Liver (tissue), 9 donors: ENCODE measurements around the gene TSPYL6. TPM values are rescaled to one million over a fixed set of nuclear protein-coding genes. Genes with fewer than 3 reads are reported as not detected.
"Not testable (repeated sequence)": the region's sequence is repeated elsewhere in the genome, so short reads cannot be mapped to it uniquely, and the experiment has no call there.

Experiments used
- DNase-seq: peaks from one replicate; pipeline ENCODE4 v3.0.0-alpha.2; 2017; ENCODE audit warnings: low spot score
- H3K27ac ChIP-seq, 2 donors: one replicate each; pipeline ENCODE4 v1.7.0; 2013; ENCODE audit warnings: inconsistent platforms in 2 of 2, low read length in 2 of 2, control low read depth in 1 of 2, low read depth in 1 of 2, mild to moderate bottlenecking in 1 of 2
- H3K27me3 ChIP-seq, 4 donors: one replicate each; pipeline versions ENCODE4 v1.6.1 to v1.7.0; 2013; ENCODE audit warnings: low read length in 3 of 4, inconsistent platforms in 1 of 4, mild to moderate bottlenecking in 1 of 4, moderate library complexity in 1 of 4; ENCODE audit not compliant: control insufficient read depth in 4 of 4, insufficient read depth in 4 of 4
- H3K36me3 ChIP-seq, 4 donors: one replicate each; pipeline versions ENCODE4 v1.6.1 to v1.7.0; 2013; ENCODE audit warnings: low read length in 3 of 4, mild to moderate bottlenecking in 3 of 4, low read depth in 1 of 4, moderate library complexity in 1 of 4; ENCODE audit not compliant: control insufficient read depth in 4 of 4, insufficient read depth in 3 of 4
- H3K4me1 ChIP-seq, 4 donors: one replicate each; pipeline versions ENCODE4 v1.6.1 to v1.7.0; 2013; ENCODE audit warnings: low read length in 3 of 4, mild to moderate bottlenecking in 3 of 4, moderate library complexity in 1 of 4; ENCODE audit not compliant: control insufficient read depth in 4 of 4, insufficient read depth in 4 of 4
- H3K4me3 ChIP-seq, 3 donors: one replicate each; pipeline versions ENCODE4 v1.6.1 to v1.7.0; 2013; ENCODE audit warnings: low read length in 3 of 3, control low read depth in 1 of 3, low read depth in 1 of 3, mild to moderate bottlenecking in 1 of 3
- H3K9ac ChIP-seq, 2 donors: one replicate each; pipeline ENCODE4 v1.7.0; 2013; ENCODE audit warnings: low read length in 2 of 2, mild to moderate bottlenecking in 2 of 2, moderate library complexity in 2 of 2, control low read depth in 1 of 2, low read depth in 1 of 2
- H3K9me3 ChIP-seq, 4 donors: one replicate each; pipeline versions ENCODE4 v1.6.1 to v1.7.0; 2013; ENCODE audit warnings: low read length in 3 of 4; ENCODE audit not compliant: control insufficient read depth in 4 of 4
- EGR1 ChIP-seq, 2 donors: IDR thresholded peaks; 2 replicates each; pipeline ENCODE4 v1.6.1; 2016 to 2018; ENCODE audit warnings: antibody characterized with exemption in 2 of 2, low read depth in 2 of 2
- FOXA1 ChIP-seq: IDR thresholded peaks from 2 replicates; pipeline ENCODE4 v1.6.1; 2016; ENCODE audit warnings: antibody characterized with exemption
- HNF4A ChIP-seq, 2 donors: conservative IDR thresholded peaks; 2 replicates each; pipeline ENCODE4 v1.6.1; 2016; ENCODE audit warnings: antibody characterized with exemption in 2 of 2, mild to moderate bottlenecking in 2 of 2
- JUND ChIP-seq, 2 donors: IDR thresholded peaks; 2 replicates each; pipeline ENCODE4 v1.6.1; 2016; ENCODE audit warnings: antibody characterized with exemption in 2 of 2
- NR2F2 ChIP-seq: IDR thresholded peaks from 2 replicates; pipeline ENCODE4 v1.6.1; 2016; ENCODE audit warnings: antibody characterized with exemption
- RAD21 ChIP-seq, 2 donors: IDR thresholded peaks; 2 replicates each; pipeline ENCODE4 v1.6.1; 2016; ENCODE audit warnings: antibody characterized with exemption in 2 of 2, mild to moderate bottlenecking in 2 of 2
- RXRA ChIP-seq, 2 donors: IDR thresholded peaks; 2 replicates each; pipeline ENCODE4 v1.6.1; 2017 to 2018; ENCODE audit warnings: antibody characterized with exemption in 2 of 2, mild to moderate bottlenecking in 1 of 2
- SP1 ChIP-seq: IDR thresholded peaks from 2 replicates; pipeline ENCODE4 v1.6.1; 2018; ENCODE audit warnings: antibody characterized with exemption, mild to moderate bottlenecking
- TAF1 ChIP-seq: conservative IDR thresholded peaks from 2 replicates; pipeline ENCODE4 v1.6.1; 2016; ENCODE audit warnings: antibody characterized with exemption, mild to moderate bottlenecking
- WGBS: extraction: QIAGEN DNeasy Blood & Tissue Kit; methylation state at CpG from one replicate; pipeline ENCODE4 v1.1.7; 2013; 5-methylcytosine and 5-hydroxymethylcytosine counted together
- polyA plus RNA-seq, 2 donors: library from polyadenylated mRNA; stranded (reverse) in 1 of 2; unstranded in 1 of 2; fragments of 200-250 nt in 1 of 2; fragments of >200 nt in 1 of 2; fragmentation: Nextera tagmentation in 1 of 2; extraction: Ambion mirVana in 1 of 2; gene quantifications; one replicate each; pipeline versions ENCODE4 v1.2.1 to v1.2.3, GENCODE V29; 2013 to 2015
- total RNA-seq, 2 donors: library from RNA; depleted of rRNA; stranded (reverse); fragments of >200 nt; gene quantifications; one replicate each; pipeline ENCODE4 v1.2.3, GENCODE V29; 2014
- TF ChIP-seq, protein P1 (sequence below): IDR thresholded peaks from 2 replicates; pipeline ENCODE4 v1.6.1; 2016; ENCODE audit warnings: antibody characterized with exemption
- TF ChIP-seq, protein P2 (sequence below): IDR thresholded peaks from 2 replicates; pipeline ENCODE4 v1.6.1; 2016; ENCODE audit warnings: antibody characterized with exemption, mild to moderate bottlenecking
- TF ChIP-seq, protein P3 (sequence below): IDR thresholded peaks from 2 replicates; pipeline ENCODE4 v1.6.1; 2016; ENCODE audit warnings: antibody characterized with exemption
- TF ChIP-seq, protein P4 (sequence below): IDR thresholded peaks from 2 replicates; pipeline ENCODE4 v1.6.1; 2016; ENCODE audit warnings: antibody characterized with exemption
- donor health status: healthy.
- donor health status: healthy.
- donor health status: healthy.
- donor health status: healthy.
- donor health status: healthy.

The TSPYL6 gene
- total and polyA plus RNA-seq, 4 donors = under 0.01 to 0.04 TPM; not detected in 2

DNA sequence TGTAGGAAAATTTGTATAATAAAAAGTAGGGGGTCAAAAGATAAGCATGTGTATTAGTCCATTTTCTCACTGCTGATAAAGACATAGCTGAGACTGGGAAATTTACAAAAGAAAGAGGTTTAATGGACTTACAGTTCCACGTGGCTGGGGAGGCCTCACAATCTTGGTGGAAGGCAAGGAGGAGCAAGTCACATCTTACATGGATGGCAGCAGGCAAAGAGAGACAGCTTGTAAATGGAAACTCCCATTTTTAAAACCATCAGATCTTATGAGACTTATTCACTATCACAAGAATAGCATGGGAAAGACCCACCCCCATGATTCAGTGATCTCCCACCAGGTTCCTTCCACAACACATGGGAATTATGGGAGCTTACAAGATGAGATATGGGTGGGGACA lies 9.1 kb upstream of the TSPYL6 start:
- WGBS = 85% methylated on average over 1 of the region's 1 CpG
- H3K9me3 ChIP-seq, DNase-seq: not testable (repeated sequence)

DNA sequence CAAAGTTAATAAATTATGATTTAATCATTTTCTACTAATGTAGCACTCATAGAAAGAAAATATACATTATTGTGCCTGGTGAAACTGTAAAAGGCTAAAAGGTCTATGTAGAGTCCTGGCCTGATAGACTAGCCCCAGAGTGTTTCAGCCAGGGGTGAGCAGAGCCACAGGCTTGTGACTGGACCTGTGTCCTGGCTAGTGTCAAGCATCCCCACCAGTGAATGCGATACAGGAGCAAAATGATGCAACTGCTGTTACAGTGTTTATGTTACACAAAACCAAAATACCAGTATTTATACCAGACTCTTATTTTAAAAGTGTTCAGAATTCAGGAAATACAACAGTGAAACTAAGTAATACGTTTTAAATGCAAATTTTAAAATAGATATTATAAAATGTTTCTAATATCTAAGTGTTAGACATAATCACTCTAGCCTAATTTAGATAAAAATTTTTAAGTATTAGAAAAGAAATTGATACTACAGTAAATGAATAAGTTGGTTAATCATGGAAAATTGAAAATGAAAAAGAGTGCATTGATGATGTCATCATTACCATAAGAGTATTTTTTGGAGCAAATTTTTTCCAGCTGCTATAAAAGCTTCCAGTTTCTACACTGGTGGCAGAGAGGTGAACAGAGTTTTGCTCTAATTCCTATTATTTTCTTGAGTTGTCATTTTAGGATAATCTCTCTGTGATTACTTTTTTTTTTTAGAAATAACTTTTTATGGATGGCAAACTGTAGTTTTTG lies 6.2 kb upstream of the TSPYL6 start:
- Histone ChIP-seq H3K4me1 (no peaks in the 10 kb centered on the region), H3K27me3 (no peaks in the 10 kb centered on the region), H3K9me3 (no peaks in the 10 kb centered on the region), H3K4me3 (no peak overlapping the region), H3K9ac (no peak overlapping the region), H3K36me3 (no peaks in the 10 kb centered on the region), H3K27ac (no peak overlapping the region)
- WGBS = 85% methylated on average over 2 of the region's 2 CpGs
- no peak for TF ChIP-seq JUND (IDR thresholded peaks at IDR 0.05)
- no peak for TF ChIP-seq EGR1 (IDR thresholded peaks at IDR 0.05; ENCODE audit: low read depth in 2 of 2)
- TF ChIP-seq, protein P1, sequence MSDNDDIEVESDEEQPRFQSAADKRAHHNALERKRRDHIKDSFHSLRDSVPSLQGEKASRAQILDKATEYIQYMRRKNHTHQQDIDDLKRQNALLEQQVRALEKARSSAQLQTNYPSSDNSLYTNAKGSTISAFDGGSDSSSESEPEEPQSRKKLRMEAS = no peak
- TF ChIP-seq SP1 = no peak
- TF ChIP-seq HNF4A (conservative IDR thresholded peaks at IDR 0.05) = no peak
- no peak for TF ChIP-seq RAD21 (IDR thresholded peaks at IDR 0.05)
- TF ChIP-seq RXRA (IDR thresholded peaks at IDR 0.05) = no peak
- TF ChIP-seq, protein P2, sequence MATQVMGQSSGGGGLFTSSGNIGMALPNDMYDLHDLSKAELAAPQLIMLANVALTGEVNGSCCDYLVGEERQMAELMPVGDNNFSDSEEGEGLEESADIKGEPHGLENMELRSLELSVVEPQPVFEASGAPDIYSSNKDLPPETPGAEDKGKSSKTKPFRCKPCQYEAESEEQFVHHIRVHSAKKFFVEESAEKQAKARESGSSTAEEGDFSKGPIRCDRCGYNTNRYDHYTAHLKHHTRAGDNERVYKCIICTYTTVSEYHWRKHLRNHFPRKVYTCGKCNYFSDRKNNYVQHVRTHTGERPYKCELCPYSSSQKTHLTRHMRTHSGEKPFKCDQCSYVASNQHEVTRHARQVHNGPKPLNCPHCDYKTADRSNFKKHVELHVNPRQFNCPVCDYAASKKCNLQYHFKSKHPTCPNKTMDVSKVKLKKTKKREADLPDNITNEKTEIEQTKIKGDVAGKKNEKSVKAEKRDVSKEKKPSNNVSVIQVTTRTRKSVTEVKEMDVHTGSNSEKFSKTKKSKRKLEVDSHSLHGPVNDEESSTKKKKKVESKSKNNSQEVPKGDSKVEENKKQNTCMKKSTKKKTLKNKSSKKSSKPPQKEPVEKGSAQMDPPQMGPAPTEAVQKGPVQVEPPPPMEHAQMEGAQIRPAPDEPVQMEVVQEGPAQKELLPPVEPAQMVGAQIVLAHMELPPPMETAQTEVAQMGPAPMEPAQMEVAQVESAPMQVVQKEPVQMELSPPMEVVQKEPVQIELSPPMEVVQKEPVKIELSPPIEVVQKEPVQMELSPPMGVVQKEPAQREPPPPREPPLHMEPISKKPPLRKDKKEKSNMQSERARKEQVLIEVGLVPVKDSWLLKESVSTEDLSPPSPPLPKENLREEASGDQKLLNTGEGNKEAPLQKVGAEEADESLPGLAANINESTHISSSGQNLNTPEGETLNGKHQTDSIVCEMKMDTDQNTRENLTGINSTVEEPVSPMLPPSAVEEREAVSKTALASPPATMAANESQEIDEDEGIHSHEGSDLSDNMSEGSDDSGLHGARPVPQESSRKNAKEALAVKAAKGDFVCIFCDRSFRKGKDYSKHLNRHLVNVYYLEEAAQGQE = no peak
- no peak for TF ChIP-seq FOXA1
- no peak for TF ChIP-seq NR2F2
- TF ChIP-seq, protein P3, sequence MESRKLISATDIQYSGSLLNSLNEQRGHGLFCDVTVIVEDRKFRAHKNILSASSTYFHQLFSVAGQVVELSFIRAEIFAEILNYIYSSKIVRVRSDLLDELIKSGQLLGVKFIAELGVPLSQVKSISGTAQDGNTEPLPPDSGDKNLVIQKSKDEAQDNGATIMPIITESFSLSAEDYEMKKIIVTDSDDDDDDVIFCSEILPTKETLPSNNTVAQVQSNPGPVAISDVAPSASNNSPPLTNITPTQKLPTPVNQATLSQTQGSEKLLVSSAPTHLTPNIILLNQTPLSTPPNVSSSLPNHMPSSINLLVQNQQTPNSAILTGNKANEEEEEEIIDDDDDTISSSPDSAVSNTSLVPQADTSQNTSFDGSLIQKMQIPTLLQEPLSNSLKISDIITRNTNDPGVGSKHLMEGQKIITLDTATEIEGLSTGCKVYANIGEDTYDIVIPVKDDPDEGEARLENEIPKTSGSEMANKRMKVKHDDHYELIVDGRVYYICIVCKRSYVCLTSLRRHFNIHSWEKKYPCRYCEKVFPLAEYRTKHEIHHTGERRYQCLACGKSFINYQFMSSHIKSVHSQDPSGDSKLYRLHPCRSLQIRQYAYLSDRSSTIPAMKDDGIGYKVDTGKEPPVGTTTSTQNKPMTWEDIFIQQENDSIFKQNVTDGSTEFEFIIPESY = no peak
- no peak for DNase-seq

More for the DNA sequence above, 9.1 kb upstream of the TSPYL6 start:
- not testable (repeated sequence) for H3K4me3 ChIP-seq, H3K4me1 ChIP-seq, H3K36me3 ChIP-seq, H3K9ac ChIP-seq, H3K27ac ChIP-seq, H3K27me3 ChIP-seq

DNA sequence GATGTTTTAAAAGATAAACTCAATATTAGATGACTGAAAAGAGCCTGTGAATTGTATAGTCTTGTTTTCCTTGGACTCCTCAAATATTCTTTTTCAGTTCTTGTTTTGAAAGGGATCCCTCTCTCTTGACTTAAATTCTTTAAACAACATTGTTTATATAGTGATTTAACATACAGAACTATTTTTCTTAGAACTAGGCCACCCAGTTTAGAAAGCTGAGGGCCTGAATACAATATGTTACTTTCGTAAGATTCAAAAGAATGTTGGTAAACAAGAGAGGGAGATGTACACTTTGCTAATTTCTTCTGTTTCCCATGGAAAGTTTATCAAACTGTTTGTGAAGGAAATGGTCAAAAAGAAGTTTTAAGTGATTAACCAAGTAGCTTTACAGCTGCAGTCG lies 5.5 kb upstream of the TSPYL6 start:
- no peak overlapping the region for H3K4me3 ChIP-seq
- no peak for DNase-seq
- 42% methylated on average over 2 of the region's 2 CpGs for WGBS
- H3K36me3 ChIP-seq = no peaks in the 10 kb centered on the region
- H3K4me1 ChIP-seq = no peaks in the 10 kb centered on the region
- no peaks in the 10 kb centered on the region for H3K27me3 ChIP-seq
- no peaks in the 10 kb centered on the region for H3K9me3 ChIP-seq
- TF ChIP-seq SP1 (no peak), EGR1 (IDR thresholded peaks at IDR 0.05; ENCODE audit: low read depth in 2 of 2) (no peak), TAF1 (no peak)
- TF ChIP-seq, protein P1 = no peak
- TF ChIP-seq, protein P4, sequence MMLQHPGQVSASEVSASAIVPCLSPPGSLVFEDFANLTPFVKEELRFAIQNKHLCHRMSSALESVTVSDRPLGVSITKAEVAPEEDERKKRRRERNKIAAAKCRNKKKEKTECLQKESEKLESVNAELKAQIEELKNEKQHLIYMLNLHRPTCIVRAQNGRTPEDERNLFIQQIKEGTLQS = no peak
- TF ChIP-seq, protein P3 = no peak
- no peak overlapping the region for H3K27ac ChIP-seq
- no peak overlapping the region for H3K9ac ChIP-seq
